Measurements from ENCODE around the gene PDIA6. TPM values are rescaled to one million over a fixed set of nuclear protein-coding genes. Genes with fewer than 3 reads are reported as not detected.

PDIA6 gene
- total and polyA plus RNA-seq, 2 donors (not counting 1 experiment from before 2014, with no cell fraction given) = 420 to 491 TPM

GRCh38 chr2:10764096-10764785 lies 48.3 kb downstream of the PDIA6 start:
- H3K9me3 ChIP-seq (ENCODE audit: control insufficient read depth, insufficient read depth, low read depth, low read length) = no peaks in the 10 kb centered on the region
- no peak overlapping the region for H2AFZ ChIP-seq (ENCODE audit: low read length)
- no peak for DNase-seq (ENCODE audit: low read depth in 2 of 2)
- H3K79me2 ChIP-seq (ENCODE audit: control insufficient read depth, insufficient read depth, low read length) = no peaks in the 10 kb centered on the region
- H3K4me2 ChIP-seq (ENCODE audit: extremely low read depth, insufficient read depth, low read length) = no peak overlapping the region
- H3K9ac ChIP-seq (ENCODE audit: insufficient read depth, low read length) = no peak overlapping the region
- no peak overlapping the region for H3K27ac ChIP-seq (ENCODE audit: insufficient read depth, low read length)
- no peaks in the 10 kb centered on the region for H4K20me1 ChIP-seq (ENCODE audit: control insufficient read depth, extremely low read depth, insufficient read depth, low read length)
- H3K27me3 ChIP-seq (ENCODE audit: control insufficient read depth, insufficient read depth, low read length) = no peaks in the 10 kb centered on the region
- no peak for TF ChIP-seq EZH2 (IDR thresholded peaks at IDR 0.05; ENCODE audit: low read length, missing control alignments)
- no peak for TF ChIP-seq CTCF (conservative IDR thresholded peaks at IDR 0.05 in 1 of 2, IDR thresholded peaks at IDR 0.05 in 1 of 2; ENCODE audit: low read depth in 1 of 2, low read length in 2 of 2)
- peaks cover 2% of the 10 kb centered on the region for H3K4me1 ChIP-seq (ENCODE audit: control insufficient read depth, extremely low read depth, insufficient read depth, low read length)
- H3K36me3 ChIP-seq (ENCODE audit: control insufficient read depth, insufficient read depth, low read length) = no peaks in the 10 kb centered on the region
- H3K4me3 ChIP-seq (replicated peaks in 1 of 4; ENCODE audit: control extremely low read depth in 1 of 4, insufficient read depth in 1 of 4, low read depth in 3 of 4, low read length in 4 of 4) = no peak overlapping the region

GRCh38 chr2:10763461-10763800 lies 49.2 kb downstream of the PDIA6 start:
- no peak for DNase-seq (ENCODE audit: low read depth in 2 of 2)
- no peaks in the 10 kb centered on the region for H4K20me1 ChIP-seq (ENCODE audit: control insufficient read depth, extremely low read depth, insufficient read depth, low read length)
- H3K4me2 ChIP-seq (ENCODE audit: extremely low read depth, insufficient read depth, low read length) = no peak overlapping the region
- no peaks in the 10 kb centered on the region for H3K79me2 ChIP-seq (ENCODE audit: control insufficient read depth, insufficient read depth, low read length)
- H3K4me3 ChIP-seq (replicated peaks in 1 of 4; ENCODE audit: control extremely low read depth in 1 of 4, insufficient read depth in 1 of 4, low read depth in 3 of 4, low read length in 4 of 4) = no peak overlapping the region
- H3K9ac ChIP-seq (ENCODE audit: insufficient read depth, low read length) = no peak overlapping the region
- no peaks in the 10 kb centered on the region for H3K36me3 ChIP-seq (ENCODE audit: control insufficient read depth, insufficient read depth, low read length)
- H2AFZ ChIP-seq (ENCODE audit: low read length) = no peak overlapping the region
- TF ChIP-seq EZH2 (IDR thresholded peaks at IDR 0.05; ENCODE audit: low read length, missing control alignments) (no peak), CTCF (conservative IDR thresholded peaks at IDR 0.05 in 1 of 2, IDR thresholded peaks at IDR 0.05 in 1 of 2; ENCODE audit: low read depth in 1 of 2, low read length in 2 of 2) (no peak)
- H3K27me3 ChIP-seq (ENCODE audit: control insufficient read depth, insufficient read depth, low read length) = no peaks in the 10 kb centered on the region
- no peaks in the 10 kb centered on the region for H3K9me3 ChIP-seq (ENCODE audit: control insufficient read depth, insufficient read depth, low read depth, low read length)
- H3K4me1 ChIP-seq (ENCODE audit: control insufficient read depth, extremely low read depth, insufficient read depth, low read length) = peaks cover 2% of the 10 kb centered on the region
- no peak overlapping the region for H3K27ac ChIP-seq (ENCODE audit: insufficient read depth, low read length)

GRCh38 chr2:10762651-10763460 lies 49.7 kb downstream of the PDIA6 start:
- peak overlapping the region; percentile 51 for H3K4me2 ChIP-seq (ENCODE audit: extremely low read depth, insufficient read depth, low read length)
- no peaks in the 10 kb centered on the region for H3K79me2 ChIP-seq (ENCODE audit: control insufficient read depth, insufficient read depth, low read length)
- no peaks in the 10 kb centered on the region for H3K27me3 ChIP-seq (ENCODE audit: control insufficient read depth, insufficient read depth, low read length)
- peak in 1 of 2 donors; percentile 8 for DNase-seq (ENCODE audit: low read depth in 2 of 2)
- no peak overlapping the region for H3K27ac ChIP-seq (ENCODE audit: insufficient read depth, low read length)
- peak overlapping the region in 1 of 4 experiments; percentile 10 for H3K4me3 ChIP-seq (replicated peaks in 1 of 4; ENCODE audit: control extremely low read depth in 1 of 4, insufficient read depth in 1 of 4, low read depth in 3 of 4, low read length in 4 of 4)
- peak overlapping the region; percentile 73 for H2AFZ ChIP-seq (ENCODE audit: low read length)
- peaks cover 2% of the 10 kb centered on the region for H3K4me1 ChIP-seq (ENCODE audit: control insufficient read depth, extremely low read depth, insufficient read depth, low read length)
- H4K20me1 ChIP-seq (ENCODE audit: control insufficient read depth, extremely low read depth, insufficient read depth, low read length) = no peaks in the 10 kb centered on the region
- no peaks in the 10 kb centered on the region for H3K9me3 ChIP-seq (ENCODE audit: control insufficient read depth, insufficient read depth, low read depth, low read length)
- no peaks in the 10 kb centered on the region for H3K36me3 ChIP-seq (ENCODE audit: control insufficient read depth, insufficient read depth, low read length)
- no peak for TF ChIP-seq EZH2 (IDR thresholded peaks at IDR 0.05; ENCODE audit: low read length, missing control alignments)
- no peak for TF ChIP-seq CTCF (conservative IDR thresholded peaks at IDR 0.05 in 1 of 2, IDR thresholded peaks at IDR 0.05 in 1 of 2; ENCODE audit: low read depth in 1 of 2, low read length in 2 of 2)
- H3K9ac ChIP-seq (ENCODE audit: insufficient read depth, low read length) = no peak overlapping the region

Measured in fibroblast of lung (primary cell).